HG02852 (cell line): Measurements from ENCODE around the gene LRRC8B.
"Not testable (repeated sequence)": the region's sequence is repeated elsewhere in the genome, so short reads cannot be mapped to it uniquely, and the experiment has no call there.

Source experiments
- ATAC-seq: cut with Tn5 transposase; IDR thresholded peaks from one replicate; pipeline ENCODE4 v1.9.1; 2021; ENCODE audit warnings: mild to moderate bottlenecking, moderate library complexity; ENCODE audit not compliant: unreplicated experiment

LRRC8B gene

DNA sequence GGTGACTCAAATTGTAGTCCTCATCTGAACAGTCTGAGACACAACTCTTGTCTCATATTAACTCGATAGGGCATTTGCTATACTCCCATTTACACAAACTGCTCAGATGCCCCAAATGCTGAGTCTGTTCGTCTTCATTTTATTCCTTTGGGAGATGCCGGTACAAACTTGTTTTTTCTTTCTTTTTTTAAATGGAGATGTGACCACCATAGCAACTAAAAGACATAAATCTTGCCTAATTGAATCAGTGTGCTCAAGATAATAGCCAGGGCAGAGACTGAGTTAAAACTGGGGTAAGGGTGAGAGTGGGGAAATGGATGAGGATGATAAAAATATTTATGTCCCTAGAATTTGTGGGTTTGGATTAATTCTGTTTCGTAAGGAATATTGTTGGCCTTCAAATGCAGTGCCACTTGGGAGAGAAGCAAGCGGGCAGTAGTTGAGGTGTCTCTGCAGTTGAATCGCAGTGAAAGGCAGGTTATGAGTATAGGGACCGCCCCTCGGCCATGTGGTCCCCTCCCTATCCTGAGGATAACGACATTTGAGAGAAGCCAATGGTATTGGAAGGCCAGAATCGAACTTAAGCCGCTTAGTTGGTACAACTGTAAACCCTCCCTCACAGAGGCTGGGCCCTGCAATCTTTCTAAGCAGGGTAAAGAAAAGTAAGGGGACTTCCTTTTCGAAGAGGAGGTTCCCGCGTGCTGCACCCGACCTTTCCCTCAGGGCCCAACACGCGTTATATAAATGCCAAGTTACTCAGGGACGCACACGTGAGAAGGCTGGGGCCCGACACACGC lies 859 bp upstream of the LRRC8B start:
- peak; percentile 28 for ATAC-seq

DNA sequence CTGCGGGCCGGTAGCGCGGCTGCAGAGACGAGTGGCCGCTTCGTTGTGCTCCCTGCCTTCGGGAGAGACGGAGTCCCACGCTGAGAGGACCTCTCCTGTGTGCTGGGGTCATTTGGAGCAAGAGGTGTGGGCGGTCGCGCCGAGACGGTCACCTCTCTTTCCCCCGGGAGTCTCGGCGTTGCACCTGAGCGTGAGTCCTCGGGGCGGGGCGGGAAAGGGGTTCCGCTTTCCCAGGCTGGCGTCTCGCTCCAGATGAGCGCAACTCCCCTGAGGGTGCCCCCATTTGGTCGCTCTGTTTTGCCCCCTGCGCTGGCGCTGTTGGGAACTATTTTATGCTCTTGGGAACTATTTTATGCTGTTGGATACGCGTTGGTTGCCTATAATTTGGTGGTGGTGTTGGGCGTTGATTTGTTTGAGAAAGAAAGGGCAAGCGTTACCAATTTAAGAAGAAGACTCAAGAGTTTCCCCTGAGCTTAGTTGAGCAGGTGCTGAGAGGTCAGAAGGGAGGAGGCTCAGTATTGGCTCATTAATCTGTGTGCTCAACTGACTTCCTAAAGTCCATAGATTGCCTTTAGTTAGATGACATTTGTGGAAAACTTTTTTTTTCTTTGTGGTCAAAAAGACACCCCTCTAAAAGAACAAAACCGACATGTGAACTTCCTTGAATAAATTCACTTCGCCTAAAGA lies 683 bp downstream of the LRRC8B start:
- peak; percentile 29 for ATAC-seq

DNA sequence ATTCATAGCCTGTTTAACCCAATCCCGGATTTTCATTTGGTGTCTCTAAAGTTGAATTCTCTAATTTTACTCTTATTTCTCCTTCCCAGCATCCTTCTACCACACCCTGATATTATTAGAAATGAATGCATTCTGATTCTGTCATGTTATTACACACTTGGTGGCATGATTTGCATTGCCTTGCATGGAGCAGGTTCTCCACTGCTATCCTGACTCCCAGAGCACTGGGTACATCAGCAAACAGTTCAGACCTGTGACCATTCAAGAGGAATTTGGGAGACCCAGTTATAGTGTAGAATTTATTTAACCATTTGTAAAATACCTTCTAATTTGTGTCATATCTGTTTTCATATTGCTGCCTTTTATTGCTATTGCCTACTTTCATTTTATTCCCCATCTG lies 2.6 kb downstream of the LRRC8B start:
- no peak for ATAC-seq

DNA sequence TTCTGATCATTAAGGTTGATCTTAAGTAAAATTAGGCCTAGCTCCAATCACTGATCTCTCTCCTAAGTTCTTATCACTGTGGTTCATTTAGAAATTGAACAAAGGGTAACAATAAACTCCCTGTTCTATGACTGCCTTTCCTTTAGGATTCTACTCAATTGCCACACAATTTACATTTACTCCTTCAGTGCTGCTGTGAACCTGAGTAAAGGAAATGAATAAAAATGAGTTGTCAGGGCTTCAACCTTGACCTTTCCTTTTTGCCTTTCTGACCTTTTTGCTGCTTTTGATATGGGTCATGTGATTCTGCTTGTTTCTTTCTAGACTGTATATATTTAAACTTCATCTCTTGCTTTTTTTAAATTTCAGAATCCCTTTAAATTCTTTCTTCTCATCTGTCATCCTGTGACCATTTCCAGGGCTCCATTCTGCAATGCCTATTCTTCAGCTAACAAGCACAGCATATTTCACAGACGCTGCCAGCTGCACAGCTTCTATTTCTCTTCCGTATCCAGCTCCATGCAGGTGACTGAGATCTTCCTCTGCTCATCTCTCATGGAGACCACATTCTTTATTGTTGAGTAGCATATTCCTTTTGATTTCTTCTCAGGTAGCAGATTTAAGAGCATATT lies 3.2 kb downstream of the LRRC8B start:
- no peak for ATAC-seq

DNA sequence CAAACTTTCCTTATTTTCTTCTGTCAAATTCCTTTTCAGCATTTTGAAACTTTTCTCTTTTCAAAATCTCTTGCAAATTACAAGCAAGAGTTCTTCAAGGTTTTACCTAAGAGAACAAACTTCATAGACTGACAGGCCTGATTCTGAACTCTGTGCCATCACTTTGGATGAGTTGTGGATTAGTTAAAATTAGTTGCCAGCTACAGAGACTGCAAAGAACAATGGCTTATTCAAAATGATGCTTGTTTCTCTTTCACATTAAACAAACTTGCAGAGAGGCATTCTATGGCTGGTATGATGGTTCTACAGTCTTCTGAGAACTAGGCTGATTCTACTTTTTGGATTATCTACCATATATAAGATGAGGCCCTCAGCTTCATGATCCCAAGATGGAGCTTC lies 3.8 kb downstream of the LRRC8B start:
- no peak for ATAC-seq

DNA sequence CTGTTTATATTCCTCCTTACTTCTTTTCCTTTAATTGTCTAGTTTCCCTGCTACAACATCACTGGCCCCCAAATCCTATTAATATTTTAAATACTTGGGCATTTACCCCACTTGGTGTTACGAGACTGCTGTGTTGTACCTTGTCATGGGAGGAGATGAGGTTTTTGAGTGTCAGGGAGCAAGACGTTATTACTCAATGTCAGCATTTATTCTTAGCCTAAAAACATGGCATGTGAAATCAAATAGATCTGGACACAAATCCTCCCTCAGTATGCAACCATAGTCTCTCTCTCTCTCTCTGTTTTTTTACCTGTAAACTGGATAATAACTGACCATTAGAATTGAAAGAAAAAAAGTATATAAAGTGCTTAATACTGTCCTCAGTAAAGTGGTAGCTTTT lies 4.6 kb downstream of the LRRC8B start:
- ATAC-seq: no peak

DNA sequence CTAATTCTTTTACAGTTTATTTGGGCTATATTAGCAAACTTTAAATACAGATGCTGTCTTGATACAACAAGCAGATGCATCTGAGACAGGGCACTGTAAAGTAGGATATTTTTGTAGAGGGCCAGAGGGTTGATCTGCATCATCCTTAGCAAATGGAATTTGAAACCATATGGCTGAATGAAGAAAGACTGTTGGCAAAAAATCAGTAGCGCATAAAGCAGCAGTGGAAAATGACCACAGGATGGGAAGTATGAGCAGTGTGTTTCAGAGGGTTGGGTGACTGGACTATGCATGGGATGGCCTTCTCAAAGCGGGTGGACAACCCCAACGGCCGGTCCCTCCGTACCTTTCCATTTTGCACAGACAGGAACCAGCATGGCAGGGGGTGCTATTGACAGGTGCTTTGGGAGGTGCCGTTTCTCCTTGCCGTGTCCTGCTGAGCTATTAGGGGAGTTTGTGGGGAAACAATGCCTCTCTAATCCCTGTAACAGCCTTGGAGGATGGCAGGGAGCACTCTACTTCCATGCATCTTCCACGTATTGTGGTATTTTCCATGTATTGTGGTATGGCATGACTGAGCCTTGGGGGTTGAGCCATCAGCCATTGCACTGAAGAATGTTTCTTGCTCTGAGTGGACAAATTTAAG lies 5.9 kb downstream of the LRRC8B start:
- no peak for ATAC-seq

DNA sequence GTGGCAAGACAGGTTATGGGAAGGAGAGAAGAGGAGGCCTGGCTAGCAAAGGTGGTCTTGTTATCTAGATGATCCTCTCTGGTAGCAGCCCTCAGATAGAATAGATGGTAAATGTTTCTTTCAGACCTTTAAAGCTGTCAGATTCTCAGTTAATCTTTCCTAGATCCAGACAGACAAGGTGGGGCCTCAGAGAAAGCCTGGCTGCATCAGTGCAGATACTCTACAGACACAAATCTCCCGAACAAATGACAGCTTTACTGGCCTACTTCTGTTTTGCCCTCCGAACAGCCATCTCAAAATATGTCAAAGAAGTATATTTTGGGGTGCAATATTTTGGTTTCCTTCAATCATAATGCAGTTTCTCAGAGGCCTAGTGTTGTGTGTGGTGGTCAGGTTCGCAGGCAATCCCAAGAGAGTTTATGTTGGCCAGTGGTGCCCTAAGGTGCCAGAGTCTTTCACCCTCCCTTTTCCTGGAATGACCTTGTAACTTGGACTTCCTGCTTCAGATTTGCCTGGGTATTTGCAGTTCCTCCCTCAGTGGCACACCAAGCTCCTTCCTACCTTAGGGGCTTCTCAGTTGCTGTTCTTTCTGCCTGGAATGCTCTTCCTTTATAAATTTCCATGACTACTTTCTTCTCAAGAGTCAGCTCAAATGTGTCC lies 7.0 kb downstream of the LRRC8B start:
- no peak for ATAC-seq

DNA sequence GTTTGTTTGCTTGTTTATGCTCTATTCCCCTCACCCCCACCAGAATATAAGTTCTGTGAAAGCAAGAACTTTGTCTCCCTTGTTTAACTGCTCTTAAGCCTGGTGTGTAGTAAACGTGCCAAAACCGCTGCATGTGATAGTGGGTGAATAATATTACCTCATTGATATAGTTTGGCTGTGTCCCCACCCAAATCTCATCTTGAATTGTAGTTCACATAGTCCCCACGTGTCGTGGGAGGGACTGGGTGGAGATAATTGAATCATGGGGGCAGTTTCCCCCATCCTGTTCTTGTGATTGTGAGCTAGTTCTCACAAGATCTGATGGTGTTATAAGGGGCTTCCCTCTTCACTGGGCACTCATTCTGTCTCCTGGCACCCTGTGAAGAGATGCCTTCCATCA lies 7.6 kb downstream of the LRRC8B start:
- no peak for ATAC-seq

DNA sequence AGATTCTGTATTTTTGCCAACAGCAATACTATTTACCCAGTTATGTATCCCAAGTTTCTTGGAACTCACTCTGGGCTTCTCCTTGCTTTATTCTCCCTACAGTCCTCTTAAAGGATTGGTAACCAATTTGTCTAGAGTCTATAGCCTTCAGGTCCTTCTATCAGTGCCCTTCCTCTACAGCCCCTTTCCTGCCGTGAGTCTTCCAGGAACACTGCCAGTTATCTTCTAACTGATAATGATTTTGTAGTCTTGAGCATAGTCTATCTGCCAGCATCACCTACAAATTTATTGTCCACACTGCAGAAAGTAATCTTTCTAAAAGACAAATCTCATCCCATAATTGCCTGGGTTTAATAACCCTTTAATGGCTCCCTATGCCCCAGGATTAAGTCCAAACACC lies 8.2 kb downstream of the LRRC8B start:
- no peak for ATAC-seq

DNA sequence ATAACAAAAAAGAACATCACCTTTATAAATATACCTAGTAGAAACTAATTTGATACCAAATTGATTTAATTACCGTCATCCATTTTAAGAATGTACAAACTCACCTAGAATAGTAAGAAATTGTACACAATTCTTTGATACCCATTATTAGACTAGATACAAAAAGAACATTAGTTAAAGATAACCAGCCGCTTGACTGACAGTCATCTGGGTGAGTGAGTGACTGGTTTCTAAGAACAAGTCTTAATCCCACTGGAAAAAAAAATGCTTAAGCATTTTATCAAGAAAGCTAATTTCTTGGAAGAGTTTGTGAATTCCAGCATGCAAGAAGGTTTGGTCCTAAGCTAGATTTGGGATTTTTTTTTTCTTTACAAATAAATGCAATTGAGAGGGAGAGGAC lies 10.9 kb downstream of the LRRC8B start:
- ATAC-seq: no peak

DNA sequence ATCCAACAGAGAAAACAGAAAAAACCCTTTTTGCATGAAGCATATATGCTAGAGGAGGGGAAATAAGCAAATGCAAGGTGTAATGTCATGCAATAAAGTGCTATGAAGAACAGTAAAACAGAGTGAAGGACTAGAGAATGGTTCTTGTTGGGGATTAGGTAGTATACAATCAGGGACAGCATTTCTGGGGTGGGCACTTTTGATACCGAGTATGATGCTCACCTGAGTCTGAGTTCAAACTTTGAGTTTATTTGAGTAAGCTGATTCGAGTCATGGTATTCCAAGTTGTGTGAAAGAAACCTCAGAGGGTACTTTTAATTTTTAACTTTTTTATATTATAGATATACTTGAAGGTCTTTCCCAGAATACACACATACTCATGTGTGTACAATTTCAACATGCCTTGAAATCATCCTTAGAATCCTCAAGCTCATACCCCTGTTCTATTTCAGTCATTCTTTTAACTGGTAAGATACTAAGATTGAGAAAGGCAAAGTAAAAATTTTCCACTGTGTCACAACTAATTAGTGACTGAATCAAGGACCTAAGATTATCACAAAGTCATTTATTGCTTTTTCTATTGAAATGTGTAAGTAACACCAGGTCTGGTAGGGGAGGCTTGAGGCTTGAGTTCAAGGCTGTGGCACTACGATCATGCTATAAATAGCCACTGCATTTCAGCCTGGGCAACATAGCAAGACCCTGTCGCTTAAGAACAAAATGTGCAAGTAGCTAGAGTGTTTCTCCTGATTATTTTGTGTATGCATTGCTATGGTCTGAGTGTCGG lies 12.1 kb downstream of the LRRC8B start:
- ATAC-seq: no peak

DNA sequence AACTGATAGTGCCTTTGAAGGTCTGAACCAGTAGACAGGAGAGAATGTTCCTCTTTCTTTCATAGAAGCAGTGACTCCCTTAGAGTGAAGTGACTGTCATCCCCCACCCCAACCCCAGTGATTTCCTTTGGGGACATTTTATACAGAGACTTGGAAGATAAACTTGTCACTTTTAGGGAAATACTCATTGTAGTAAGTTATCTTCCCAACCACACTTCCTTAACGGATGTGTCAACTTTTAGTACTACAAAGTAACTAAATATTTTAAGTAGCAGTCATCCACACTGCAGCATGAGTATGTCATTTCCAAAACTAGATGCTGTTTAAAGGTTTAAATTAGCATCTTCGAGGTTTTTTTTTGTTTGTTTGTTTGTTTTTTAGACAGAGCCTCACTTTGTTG lies 13.7 kb downstream of the LRRC8B start:
- no peak for ATAC-seq

DNA sequence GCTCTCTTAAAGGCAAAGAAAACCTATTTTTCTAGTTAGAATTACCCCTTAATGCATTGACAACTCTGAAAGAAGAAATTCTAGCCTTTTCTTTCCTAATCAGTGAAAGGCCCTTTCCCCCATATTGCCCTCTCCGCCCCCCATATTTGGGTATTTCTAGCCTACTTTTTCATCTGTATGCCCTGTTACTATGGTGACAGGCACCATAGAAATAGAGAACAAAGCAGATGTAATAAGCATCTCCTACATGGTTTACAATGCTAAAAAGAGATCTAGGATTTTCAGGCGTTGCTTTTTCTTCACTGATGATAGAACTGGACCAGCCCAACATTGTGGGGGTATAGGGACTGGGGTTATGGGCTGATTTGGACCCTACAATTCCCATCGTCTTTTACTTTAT lies 14.5 kb downstream of the LRRC8B start:
- no peak for ATAC-seq

DNA sequence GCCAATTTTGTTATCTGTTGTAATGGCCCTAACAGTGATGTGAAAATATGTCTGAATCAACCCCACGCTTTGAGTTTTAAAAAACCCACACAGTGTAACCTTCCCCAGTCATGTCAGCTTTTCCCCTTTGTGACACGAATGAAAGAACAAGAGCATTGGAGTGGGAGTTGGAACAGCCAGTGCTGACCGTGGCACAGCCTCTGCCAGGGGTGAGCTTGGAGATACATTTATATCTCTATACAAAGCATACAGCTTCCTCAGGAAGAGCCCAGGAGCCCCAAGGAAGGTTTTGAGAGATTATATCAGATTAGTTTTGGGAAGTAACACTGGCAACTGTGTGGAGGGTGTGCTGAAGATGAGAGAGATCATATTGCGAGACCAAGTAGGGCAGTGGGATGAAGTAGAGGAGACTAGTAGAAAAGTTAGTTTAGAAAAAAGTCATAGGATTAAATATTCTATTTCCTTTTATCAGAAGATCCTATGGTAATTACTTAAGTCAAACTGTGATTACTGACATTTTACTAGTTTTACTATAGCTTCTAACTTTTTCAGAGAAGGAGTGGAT lies 15.9 kb downstream of the LRRC8B start:
- ATAC-seq: no peak

DNA sequence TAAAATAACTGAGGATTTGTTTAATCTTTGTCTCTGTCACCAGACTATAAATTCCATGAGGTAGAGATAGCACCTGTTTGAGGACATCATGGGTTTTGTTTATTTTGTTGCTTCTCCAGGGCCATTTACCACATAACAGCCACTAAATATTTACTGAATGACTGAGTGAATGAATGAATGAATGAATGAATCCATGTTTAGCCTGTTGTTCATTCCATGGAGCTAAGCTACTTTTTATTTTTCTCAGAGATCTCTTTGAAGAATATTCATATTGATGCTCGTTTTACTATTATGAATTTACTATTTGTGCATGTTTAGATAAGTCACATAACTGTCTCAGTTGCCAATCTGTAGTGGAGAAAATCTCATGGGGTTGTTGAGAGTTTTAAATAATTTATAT lies 17.7 kb downstream of the LRRC8B start:
- no peak for ATAC-seq

DNA sequence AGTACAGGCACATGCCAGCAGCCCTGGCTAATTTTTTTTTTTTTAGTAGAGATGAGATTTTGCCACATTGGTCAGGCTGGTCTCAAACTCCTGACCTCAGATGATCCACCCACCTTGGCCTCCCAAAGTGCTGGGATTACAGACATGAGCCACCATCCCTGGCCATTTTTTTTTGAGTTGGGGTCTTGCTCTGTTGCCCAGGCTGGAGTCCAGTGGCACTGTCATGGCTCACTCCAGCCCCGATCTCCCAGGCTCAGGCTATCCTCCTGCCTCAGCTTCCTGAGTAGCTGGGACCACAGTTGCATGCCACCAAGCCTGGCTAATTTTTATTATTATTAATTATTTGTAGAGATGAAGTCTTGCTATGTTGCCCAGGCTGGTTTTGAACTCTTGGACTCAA lies 19.0 kb downstream of the LRRC8B start:
- not testable (repeated sequence) for ATAC-seq

DNA sequence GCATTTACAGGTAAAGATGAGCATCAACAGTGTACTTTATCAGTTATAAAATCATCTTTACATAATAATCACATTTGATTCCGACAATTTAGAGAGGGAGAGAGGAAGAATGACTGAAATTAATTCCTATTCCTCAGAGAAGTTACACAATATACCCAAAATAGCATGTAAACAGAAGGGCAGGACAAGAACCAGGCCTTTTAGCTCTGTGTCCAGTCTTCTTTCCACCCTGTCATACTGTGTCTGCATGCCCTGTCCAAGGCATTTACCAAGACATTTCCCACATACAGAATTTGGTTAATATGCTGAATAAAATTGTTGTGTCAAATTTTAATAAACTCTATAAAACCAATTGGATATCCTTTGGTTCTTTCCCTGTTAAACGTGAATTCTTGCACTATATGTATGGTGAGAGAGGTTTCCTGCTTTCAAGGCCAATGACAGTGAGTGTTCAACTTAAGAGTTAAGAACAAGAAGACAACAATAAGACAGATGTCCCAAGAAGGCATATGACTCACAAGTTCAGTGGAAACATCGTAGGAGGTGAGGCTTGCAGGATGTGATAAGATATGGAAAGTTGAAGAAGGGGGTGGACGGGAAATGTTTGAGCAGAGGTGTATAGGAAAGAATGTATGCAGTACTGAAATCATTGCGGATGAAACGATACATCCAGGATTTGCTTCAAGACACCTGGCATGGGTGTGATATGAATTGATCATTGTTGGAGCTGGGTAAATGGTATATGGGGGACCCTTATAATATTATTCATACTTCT lies 20.8 kb downstream of the LRRC8B start:
- no peak for ATAC-seq
